Stimulated activated CD8-positive, alpha-beta memory T cell treated with anti-CD3 and anti-CD28 coated beads, Interleukin-7, amount 100 ng/mL, for 48 hours (primary cell): Measurements from ENCODE around the gene CALY.

Source experiments
- DNase-seq, 2 donors: peaks; one replicate each; pipeline ENCODE4 v3.0.0-alpha.2; 2020; ENCODE audit warnings: low read depth in 1 of 2; ENCODE audit errors: extremely low read depth in 1 of 2

The CALY gene

DNA sequence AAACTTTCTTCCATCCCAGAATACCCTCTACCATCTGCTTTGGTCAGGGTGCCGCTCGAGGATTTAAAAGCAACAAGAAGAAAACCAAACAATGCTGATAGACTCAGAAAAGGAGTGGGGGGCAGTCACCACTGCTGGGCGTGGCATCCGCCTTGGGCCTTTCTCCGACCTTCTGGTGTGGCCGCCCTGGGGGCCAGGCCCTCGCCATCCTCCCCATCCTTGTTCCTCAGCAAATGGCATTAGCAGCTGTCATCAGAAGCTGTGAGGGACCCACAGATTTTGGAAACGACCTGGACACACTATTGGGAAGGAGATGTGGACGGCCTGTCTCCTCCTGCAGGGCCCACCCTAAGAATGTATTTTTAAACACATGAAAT lies 23.9 kb downstream of the CALY start:
- DNase-seq, result no peak

DNA sequence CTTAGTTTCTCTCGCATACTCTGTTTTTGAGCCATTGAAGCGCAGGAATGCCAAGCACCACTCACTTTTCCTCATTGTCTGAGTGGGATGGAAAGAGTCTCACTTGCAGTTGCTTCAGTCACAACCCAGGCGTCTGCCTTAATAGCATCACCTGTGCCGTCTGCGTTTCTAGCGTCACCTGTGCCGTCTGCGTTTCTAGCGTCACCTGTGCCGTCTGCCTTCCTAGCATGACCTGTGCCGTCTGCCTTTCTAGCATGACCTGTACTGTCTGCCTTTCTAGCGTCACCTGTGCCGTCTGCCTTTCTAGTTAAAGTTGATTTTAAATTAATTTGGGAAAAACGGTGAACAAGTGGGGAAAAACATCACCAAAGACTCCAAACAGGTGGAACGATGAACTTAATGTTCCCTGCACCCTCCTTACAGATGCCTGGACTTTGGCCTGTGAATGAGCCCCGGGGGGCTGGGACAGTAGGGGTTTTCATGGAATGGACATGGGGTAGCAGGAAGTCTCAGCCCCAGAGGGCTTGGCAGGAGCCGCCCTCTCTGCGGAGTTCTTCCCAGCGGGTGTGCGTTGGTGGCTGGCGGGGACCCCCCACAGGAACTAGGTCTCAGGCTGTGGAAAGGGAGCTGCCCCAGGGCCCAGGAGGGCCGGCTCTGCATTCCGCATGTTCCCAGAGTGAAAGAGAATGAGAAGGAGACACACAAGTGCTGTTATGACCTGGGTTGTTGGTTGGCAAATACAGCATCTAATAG lies 24.5 kb downstream of the CALY start:
- no peak for DNase-seq

DNA sequence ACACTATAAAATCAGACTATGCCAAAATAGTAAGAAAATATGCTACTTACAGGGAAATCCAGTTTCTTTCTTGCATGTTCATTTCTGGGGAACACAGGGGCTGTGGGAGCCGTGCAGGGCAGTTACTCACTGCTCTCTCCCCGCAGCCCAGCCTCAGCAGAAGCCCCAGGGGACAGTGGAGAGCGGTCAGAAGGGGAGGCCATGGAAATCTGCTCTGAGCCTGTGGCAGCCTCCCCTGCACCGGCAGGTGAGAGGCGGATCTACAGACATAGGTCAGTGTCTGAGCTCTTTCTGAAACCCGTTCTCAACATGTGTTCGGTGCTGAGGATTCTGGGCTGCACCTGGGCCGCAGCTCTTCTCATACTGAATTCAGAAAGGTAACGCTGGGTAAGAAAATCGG lies 25.1 kb downstream of the CALY start:
- no peak for DNase-seq

DNA sequence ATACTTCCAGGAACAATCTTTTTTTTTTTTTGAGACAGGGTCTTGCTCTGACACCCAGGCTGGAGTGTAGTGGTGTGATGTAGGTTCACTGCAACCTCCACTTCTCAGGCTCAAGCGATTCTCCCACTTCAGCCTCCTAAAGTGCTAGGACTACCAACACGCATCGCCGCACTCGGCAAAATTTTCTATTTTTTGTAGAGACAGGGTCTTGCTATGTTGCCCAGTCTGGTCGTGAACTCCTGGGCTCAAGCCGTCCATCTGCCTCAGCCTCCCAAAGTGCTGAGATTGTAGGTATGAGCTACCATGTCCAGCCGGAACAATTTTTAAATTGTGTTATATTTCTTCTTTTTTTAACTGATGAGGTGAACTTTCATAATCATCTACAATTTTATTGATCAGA lies 25.9 kb downstream of the CALY start:
- no peak for DNase-seq

DNA sequence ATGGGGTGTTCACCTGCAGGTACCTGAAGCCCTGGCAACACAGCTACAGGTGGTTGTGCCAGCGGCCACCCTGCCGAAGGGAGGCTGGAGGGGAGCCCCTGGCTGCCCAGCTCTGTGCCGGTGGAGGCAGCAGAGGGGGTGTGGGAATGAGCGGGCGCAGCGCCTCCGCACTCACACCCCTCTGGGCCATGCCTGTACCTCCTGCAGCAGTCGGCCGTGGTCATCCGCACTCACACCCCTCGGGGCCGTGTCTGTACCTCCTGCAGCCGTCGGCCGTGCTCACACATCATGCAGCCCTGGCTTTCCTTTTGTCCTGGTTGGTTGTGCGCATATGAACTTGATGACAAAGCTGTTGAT lies 26.3 kb downstream of the CALY start:
- no peak for DNase-seq

- DNase-seq, result no peak
Observed at GRCh38 chr10:133309720-133310398, 26.8 kb downstream of the CALY start.

DNA sequence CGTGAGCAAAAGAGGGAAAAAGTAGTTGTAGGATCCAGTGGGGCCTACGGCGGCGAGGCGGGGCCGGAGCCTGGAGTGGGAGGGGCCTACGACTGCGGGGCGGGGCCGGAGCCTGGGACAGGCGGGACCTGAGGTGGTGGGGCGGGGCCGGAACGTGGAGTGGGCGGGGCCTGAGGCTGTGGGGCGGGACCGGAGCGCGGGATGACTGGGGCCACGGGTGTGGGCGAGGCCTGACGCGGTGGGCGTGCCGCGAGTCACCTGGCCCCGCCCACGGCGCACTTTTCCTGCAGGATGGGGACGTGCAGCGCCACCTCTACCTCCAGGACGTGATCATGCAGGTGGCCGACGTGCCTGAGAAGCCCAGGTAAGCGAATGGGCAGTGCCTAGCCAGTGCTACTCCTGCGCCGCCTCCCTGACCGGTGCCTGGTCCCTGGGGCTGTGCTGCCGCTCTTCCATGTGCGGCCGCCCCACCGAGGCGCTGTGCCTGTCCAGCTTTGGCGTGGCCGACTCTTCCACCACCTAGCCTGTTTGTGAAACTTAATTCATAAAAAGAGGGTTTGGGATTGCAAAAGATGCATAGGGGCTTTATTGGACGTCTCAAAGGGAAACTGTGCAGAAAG lies 27.5 kb downstream of the CALY start:
- DNase-seq, result peak; percentile 78 to 83

DNA sequence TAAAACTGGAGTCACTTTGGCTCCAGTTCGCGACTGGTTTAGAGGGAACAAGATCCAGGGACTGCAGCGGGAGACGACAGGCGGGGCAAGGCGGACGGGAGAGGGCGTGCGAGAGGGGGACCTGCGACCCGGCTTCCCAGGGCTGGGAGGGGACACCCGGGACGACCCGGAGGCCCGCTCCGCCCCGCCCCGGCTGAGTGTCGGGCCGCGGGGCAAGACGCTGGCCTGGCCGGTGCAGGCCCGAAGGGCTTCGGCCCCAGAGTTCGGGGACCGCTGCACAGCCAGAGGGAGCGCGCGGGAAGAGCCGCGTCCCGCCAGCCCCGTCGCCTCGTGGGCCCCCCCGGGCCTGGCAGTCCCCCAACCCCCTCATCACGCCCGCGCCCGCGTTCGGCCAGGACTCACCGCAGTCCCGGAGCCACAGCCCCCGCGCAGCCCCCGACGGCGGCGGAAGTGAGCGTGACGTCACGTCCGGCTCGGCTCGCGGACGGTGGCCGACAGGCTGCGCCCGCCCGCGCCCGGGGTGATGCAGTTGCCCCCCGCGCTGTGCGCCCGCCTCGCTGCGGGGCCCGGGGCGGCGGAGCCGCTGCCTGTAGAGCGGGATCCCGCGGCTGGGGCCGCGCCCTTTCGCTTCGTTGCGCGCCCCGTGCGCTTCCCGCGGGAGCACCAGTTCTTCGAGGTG lies 28.1 kb downstream of the CALY start, which contains the start of the genes TUBGCP2 and ZNF511:
Gene TUBGCP2, minus strand, starts transcription at position 452 of the 679 bp plus-strand sequence. CDS start 5,931 bp downstream, outside the sequence.
Gene ZNF511, plus strand, starts transcription at position 494 of the 679 bp plus-strand sequence. Its CDS starts 30 bp downstream, at position 524.
- peak; percentile 75 to 89 for DNase-seq

DNA sequence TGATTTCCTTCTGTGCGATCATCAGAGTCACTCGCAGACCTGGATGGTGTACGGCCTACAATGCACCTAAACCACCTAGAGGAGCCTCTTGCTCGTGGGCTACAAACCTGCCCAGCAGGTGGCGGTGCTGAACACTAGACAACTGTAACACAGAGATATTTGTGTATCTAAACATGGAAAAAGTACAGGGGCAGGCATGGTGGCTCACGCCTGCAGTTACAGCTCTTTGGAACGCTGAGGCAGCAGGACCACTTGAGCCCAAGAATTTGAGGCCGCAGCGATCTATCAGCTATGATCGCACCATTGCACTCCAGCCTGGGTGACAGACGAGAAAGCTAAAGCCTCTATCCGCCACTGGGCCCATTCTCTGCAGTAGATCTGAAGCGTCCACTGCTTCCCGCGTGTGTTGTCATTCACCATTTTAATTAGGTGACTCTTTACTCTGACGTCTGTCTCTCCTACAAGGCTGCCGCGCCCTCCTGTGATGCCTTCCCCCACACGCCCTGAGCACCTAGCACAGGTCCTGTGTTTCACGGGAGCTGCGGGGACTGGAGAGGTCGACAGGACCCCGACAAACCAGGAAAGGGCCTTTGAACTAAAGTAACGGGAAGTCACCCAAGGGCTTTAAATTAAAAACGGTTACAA lies 28.8 kb downstream of the CALY start:
- peak in 1 of 2 donors; percentile 79 for DNase-seq

GRCh38 chr10:133306941-133307379 lies 29.7 kb downstream of the CALY start:
- no peak for DNase-seq

DNA sequence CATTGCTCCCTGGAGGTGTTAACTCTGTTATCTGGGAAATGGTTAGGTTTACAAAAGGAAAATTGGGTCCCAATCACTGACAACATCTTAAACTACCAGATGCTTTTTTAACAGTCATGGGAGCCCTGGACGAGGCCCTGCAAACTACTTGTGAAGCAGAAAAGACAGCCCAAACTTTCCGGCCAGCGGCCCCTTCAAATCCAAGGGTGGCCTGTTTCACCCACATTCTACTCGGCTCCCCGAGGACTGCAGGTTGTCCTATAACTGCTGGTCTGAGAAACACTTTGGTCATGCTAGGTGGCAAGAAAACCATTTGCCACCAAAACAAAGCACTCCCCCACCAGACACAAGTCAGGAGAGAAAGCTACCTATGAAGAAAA lies 30.6 kb downstream of the CALY start:
- no peak for DNase-seq

GRCh38 chr10:133303206-133303605 lies 33.5 kb downstream of the CALY start:
- DNase-seq, result no peak

GRCh38 chr10:133302230-133302629 lies 34.5 kb downstream of the CALY start:
- DNase-seq, result no peak

DNA sequence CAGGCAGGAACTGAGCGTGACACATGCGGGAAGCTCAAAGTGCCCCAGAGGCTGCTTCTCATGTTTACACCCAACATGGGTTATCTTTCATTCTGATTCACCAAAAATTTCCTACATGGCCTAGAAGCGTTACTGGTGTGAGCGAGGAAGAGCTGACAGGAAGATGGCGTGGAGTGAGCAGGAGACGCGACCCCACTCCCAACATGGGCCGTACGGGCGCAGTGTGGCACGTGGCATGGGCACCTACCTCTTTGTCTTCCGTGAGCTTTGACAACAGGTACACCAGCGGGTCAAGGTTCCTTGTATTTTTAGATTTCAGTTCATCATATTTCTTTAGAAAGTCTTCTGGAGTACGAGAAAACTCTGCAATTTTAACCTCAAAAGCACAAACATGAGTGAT lies 37.0 kb downstream of the CALY start:
- no peak for DNase-seq

GRCh38 chr10:133299224-133299623 lies 37.5 kb downstream of the CALY start:
- no peak for DNase-seq

GRCh38 chr10:133298466-133298865 lies 38.2 kb downstream of the CALY start:
- DNase-seq, result no peak

- no peak for DNase-seq
Observed at GRCh38 chr10:133297504-133297903, 39.2 kb downstream of the CALY start.

DNA sequence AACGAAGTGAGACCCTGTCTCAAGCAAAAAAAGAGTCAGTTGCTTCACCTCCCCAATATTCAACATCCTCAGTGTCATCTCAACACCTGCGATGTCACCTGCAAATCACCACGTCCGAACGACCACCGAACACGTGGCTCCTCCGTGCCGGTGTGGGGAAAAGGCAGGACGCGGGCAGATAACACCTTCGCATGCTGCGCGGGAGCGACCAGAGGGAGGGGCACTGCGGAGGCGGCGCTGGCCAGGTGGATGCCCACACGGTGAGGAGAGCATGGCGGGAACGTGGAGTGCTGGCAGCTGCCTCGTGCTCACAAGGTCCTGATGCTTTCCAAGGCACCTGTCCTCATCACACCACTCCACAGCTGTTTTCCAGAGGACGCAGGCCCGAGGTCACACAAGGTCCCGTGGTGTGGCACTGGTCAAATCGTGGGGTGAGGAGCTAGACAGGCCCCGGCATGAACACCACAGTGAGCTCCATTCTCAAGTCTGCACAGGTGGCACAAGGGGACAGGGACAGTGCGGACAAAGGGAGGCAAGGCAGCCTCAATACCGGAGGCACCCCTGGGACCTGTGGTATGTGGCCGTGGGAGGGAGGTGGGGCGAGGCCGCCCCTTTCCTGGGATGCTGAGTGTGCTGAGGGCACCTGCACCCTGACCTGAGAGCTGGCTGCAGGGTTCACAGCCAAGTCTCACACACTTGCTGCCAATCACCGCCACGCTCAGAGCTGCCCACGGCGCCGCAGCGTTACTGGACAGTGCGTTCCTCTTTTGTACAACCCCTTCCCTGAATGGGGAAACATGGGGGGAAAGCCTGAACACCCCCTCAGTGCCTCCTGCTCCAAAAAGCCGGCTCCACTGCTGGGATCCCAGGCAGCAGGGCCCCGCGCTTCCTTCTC lies 41.0 kb downstream of the CALY start:
- DNase-seq, result no peak

DNA sequence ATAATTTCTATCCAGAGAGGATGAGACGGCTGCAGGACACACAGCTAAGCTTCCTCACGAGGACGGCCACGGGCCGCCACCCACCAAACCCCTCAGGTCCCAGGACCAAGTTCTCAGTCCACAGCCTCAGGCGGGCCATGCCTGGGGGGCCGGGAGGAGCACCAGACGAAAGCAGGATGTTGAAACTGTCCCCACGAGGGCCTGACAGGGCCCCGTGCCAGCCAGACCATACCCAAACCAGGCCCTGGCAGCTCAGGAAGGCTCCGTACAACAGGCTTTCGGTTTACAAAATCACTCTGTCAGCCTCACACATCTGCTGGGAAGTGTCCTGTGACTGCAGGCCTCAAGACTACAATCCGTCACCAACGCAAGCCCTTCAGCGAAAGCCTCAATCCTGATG lies 42.5 kb downstream of the CALY start:
- no peak for DNase-seq

- no peak for DNase-seq
Observed at GRCh38 chr10:133293810-133294119, 42.9 kb downstream of the CALY start.
